Astrocyte (in vitro differentiated cells and primary cell): ENCODE results near the gene COL12A1. TPM values are rescaled to one million over a fixed set of nuclear protein-coding genes. Genes with fewer than 3 reads are reported as not detected.

ENCODE experiments used
- DNase-seq: peaks from one replicate; pipeline ENCODE4 v3.0.0-alpha.2; 2010; ENCODE audit warnings: low read depth
- FAIRE-seq: peaks from 2 replicates; lab custom pipeline; 2011; peaks lifted over from hg19 to GRCh38; lab: Jason Lieb, UNC
- H2AFZ ChIP-seq: 2 replicates; pipeline ENCODE4 v1.6.0; 2012; ENCODE audit warnings: low read depth, low read length, inconsistent platforms
- H3K27ac ChIP-seq: 2 replicates; pipeline ENCODE4 v1.5.1; 2011; ENCODE audit warnings: low read depth, low read length, inconsistent platforms
- H3K27me3 ChIP-seq: 2 replicates; pipeline ENCODE4 v1.6.0; 2011; ENCODE audit warnings: low read length, inconsistent platforms; ENCODE audit not compliant: insufficient read depth
- H3K36me3 ChIP-seq: 2 replicates; pipeline ENCODE4 v1.5.1; 2011; ENCODE audit warnings: low read length, inconsistent platforms; ENCODE audit not compliant: insufficient read depth
- H3K4me1 ChIP-seq: 2 replicates; pipeline ENCODE4 v1.5.1; 2011; ENCODE audit warnings: low read length, inconsistent platforms; ENCODE audit not compliant: insufficient read depth
- H3K4me2 ChIP-seq: 2 replicates; pipeline ENCODE4 v1.6.0; 2012; ENCODE audit warnings: low read length, inconsistent platforms
- H3K4me3 ChIP-seq: 2 replicates; pipeline ENCODE4 v1.5.1; 2011; ENCODE audit warnings: low read depth, mild to moderate bottlenecking, low read length, inconsistent platforms; ENCODE audit not compliant: insufficient read depth
- H3K79me2 ChIP-seq: 2 replicates; pipeline ENCODE4 v1.6.0; 2012; ENCODE audit warnings: mild to moderate bottlenecking, low read length, inconsistent platforms; ENCODE audit not compliant: insufficient read depth
- H3K9ac ChIP-seq: 2 replicates; pipeline ENCODE4 v1.6.0; 2012; ENCODE audit warnings: mild to moderate bottlenecking, low read length, inconsistent platforms
- H3K9me3 ChIP-seq: 2 replicates; pipeline ENCODE4 v1.5.1; 2012; ENCODE audit warnings: low read depth, mild to moderate bottlenecking, low read length, inconsistent platforms; ENCODE audit not compliant: insufficient read depth
- H4K20me1 ChIP-seq: 2 replicates; pipeline ENCODE4 v1.6.0; 2012; ENCODE audit warnings: low read length, inconsistent platforms; ENCODE audit not compliant: insufficient read depth
- H3K27ac Mint-ChIP-seq: one replicate; pipeline ENCODE4 v1.8.0; 2021; ENCODE audit warnings: mild to moderate bottlenecking, mixed read lengths; ENCODE audit not compliant: unreplicated experiment
- H3K27me3 Mint-ChIP-seq: one replicate; pipeline ENCODE4 v1.8.0; 2021; ENCODE audit warnings: low read depth, mixed read lengths; ENCODE audit not compliant: unreplicated experiment
- H3K36me3 Mint-ChIP-seq: one replicate; pipeline ENCODE4 v1.8.0; 2021; ENCODE audit warnings: low read depth, mixed read lengths; ENCODE audit not compliant: unreplicated experiment
- H3K4me1 Mint-ChIP-seq: one replicate; pipeline ENCODE4 v1.8.0; 2021; ENCODE audit warnings: low read depth, mixed read lengths; ENCODE audit not compliant: unreplicated experiment
- H3K4me3 Mint-ChIP-seq: one replicate; pipeline ENCODE4 v1.8.0; 2021; ENCODE audit warnings: mild to moderate bottlenecking, moderate library complexity, mixed read lengths; ENCODE audit not compliant: unreplicated experiment
- H3K9me3 Mint-ChIP-seq: one replicate; pipeline ENCODE4 v1.8.0; 2021; ENCODE audit warnings: mild to moderate bottlenecking, mixed read lengths; ENCODE audit not compliant: unreplicated experiment
- EZH2 ChIP-seq: IDR thresholded peaks from 2 replicates; pipeline ENCODE4 v1.6.1; 2012; ENCODE audit warnings: mild to moderate bottlenecking, low read length, inconsistent platforms; ENCODE audit not compliant: insufficient read depth
- total RNA-seq: library from RNA; stranded (reverse); gene quantifications from 2 replicates; pipeline ENCODE4 v1.2.1, GENCODE V29; 2021
- TF ChIP-seq, protein P1 (sequence below): IDR thresholded peaks from 2 replicates; pipeline ENCODE4 v1.5.1; 2011; ENCODE audit warnings: low read depth, mild to moderate bottlenecking, inconsistent platforms, low read length, moderate library complexity; ENCODE audit not compliant: insufficient read depth

COL12A1 gene
- total RNA-seq, 1 donor from 2014 or later, result 106 TPM

DNA sequence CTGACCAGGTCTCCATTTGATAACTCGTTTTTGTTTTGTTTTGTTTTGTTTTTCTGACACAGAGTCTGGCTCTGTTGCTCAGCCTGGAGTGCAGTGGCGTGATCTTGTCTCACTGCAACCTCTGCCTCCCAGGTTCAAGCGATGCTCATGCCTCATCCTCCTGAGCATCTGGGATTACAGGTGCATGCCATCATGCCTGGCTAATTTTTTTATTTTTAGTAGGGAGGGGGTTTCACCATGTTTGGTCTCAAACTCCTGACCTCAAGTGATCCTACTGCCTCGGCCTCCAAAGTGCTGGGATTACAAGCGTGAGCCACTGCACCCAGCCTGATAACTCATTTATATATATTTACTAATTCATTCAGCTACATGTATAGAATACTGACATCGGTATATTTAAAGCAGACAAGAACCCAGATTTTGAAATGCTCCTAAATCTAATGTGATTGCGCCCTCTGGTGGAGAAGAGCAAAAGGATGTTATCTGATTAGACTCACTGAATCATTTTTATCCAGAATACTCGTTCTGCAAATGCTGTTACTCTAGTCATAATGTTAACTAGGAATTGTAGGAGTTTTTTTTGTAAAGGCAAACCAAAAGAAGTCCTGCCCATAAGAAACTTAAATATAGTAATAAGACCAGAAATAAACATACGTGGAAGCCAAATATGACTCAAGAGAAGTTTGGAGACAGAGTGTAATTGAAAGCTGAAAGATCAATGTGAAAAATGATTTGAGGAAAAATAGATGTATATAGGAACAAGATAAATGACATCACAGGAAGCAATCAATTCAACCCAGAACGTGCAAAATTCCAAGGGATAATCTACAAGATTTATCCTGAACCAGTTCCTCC, 5.3 kb upstream of the COL12A1 start:
- Histone ChIP-seq H3K4me2 (no peak overlapping the region), H3K4me1 (peaks cover 23% of the 10 kb centered on the region), H3K27me3 (peaks cover 5% of the 10 kb centered on the region), H3K4me3 (no peak overlapping the region), H3K9me3 (no peaks in the 10 kb centered on the region), H4K20me1 (no peaks in the 10 kb centered on the region), H3K9ac (no peak overlapping the region), H3K27ac (no peak overlapping the region), H3K79me2 (no peaks in the 10 kb centered on the region), H2AFZ (no peak overlapping the region), H3K36me3 (no peaks in the 10 kb centered on the region)
- no peak overlapping the region for H3K4me3 Mint-ChIP-seq
- H3K27me3 Mint-ChIP-seq, result peaks cover 11% of the 10 kb centered on the region
- no peak overlapping the region for H3K27ac Mint-ChIP-seq
- DNase-seq (peak; percentile 37), FAIRE-seq (no peak)
- peaks cover 11% of the 10 kb centered on the region for H3K4me1 Mint-ChIP-seq
- H3K36me3 Mint-ChIP-seq, result no peaks in the 10 kb centered on the region
- no peaks in the 10 kb centered on the region for H3K9me3 Mint-ChIP-seq
- TF ChIP-seq EZH2, result no peak
- TF ChIP-seq, protein P1, sequence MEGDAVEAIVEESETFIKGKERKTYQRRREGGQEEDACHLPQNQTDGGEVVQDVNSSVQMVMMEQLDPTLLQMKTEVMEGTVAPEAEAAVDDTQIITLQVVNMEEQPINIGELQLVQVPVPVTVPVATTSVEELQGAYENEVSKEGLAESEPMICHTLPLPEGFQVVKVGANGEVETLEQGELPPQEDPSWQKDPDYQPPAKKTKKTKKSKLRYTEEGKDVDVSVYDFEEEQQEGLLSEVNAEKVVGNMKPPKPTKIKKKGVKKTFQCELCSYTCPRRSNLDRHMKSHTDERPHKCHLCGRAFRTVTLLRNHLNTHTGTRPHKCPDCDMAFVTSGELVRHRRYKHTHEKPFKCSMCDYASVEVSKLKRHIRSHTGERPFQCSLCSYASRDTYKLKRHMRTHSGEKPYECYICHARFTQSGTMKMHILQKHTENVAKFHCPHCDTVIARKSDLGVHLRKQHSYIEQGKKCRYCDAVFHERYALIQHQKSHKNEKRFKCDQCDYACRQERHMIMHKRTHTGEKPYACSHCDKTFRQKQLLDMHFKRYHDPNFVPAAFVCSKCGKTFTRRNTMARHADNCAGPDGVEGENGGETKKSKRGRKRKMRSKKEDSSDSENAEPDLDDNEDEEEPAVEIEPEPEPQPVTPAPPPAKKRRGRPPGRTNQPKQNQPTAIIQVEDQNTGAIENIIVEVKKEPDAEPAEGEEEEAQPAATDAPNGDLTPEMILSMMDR, result peak; percentile 81

DNA sequence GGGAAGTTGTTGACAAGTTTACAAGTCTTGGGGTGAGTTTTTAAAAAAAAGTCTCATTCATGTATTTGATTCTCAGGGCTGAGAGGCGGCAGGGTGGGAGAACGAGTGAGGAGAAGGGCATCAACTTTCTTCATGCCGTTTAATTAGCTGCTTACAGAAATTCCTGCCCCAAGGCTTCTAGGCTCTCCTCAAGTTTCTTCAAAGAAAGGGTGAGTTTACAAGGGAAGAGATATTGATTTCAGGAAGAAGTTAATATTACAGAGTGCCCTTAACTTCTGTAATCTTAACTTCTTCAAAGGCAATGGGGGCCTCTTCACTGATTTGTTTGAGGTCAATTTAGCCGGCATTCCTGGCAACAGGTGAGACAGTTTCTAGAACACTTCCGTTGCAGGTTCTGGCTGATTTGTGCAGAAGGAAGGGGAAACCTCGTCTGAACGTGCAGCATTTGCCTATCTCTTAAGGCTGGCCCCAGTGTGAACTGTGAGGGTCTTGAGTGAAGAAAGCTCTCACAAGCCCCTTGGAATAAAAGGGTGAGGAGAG, 3.4 kb upstream of the COL12A1 start:
- Histone ChIP-seq H2AFZ (no peak overlapping the region), H3K36me3 (no peaks in the 10 kb centered on the region), H3K79me2 (peaks cover 10% of the 10 kb centered on the region), H3K4me2 (peak overlapping the region; percentile 92), H3K4me3 (no peak overlapping the region), H3K9me3 (no peaks in the 10 kb centered on the region), H4K20me1 (peaks cover 8% of the 10 kb centered on the region), H3K27me3 (peaks cover 5% of the 10 kb centered on the region), H3K27ac (no peak overlapping the region), H3K4me1 (peaks cover 23% of the 10 kb centered on the region), H3K9ac (no peak overlapping the region)
- Mint-ChIP-seq H3K4me3 (no peak overlapping the region), H3K27ac (no peak overlapping the region), H3K36me3 (no peaks in the 10 kb centered on the region), H3K27me3 (peaks cover 11% of the 10 kb centered on the region), H3K4me1 (peaks cover 14% of the 10 kb centered on the region), H3K9me3 (no peaks in the 10 kb centered on the region)
- FAIRE-seq (no peak), DNase-seq (no peak)
- TF ChIP-seq EZH2, result no peak

DNA sequence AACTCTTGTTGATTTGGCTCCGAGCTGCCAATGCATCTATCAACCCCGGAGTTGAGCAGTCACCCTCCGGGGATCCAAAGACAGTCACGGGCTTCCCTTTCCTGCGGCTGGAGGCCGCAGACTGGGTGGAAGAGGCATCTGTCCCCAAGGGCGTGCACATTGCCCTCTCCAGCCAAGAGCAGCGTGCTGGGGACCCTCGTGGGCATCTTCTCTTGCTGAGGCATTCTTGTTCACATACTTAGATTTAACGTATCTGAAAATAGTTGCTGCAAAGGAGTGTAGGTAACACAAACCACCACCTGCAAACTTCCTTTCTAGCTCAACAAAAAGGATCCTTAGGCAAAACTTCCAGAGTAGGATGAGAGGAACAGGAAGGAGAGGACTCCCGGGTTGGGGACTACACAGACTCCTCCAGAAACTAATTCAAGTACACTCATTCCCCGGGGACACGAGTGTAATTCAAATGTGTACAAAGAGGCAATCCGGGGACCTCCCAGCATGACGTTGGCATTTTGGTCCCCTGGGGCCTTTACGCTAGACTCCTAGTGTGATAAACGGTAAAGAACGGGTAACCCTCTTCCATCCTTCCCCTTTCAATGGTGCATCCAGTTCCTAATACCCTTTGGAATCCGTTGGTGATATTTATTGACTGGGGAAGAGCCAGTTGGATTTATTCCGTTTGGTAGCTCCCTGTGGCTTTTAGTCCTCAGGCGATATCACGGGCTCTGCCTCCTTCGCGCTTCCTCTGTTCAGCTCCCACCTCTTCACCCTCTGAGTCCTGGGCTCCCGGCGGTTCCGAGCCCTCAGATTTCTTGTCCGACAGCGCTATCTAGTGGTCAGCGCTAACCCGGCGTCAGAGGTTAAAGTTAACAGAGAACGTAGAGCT, 2.7 kb upstream of the COL12A1 start:
- Histone ChIP-seq H3K27ac (no peak overlapping the region), H3K36me3 (no peaks in the 10 kb centered on the region), H3K4me2 (peak overlapping the region; percentile 92), H2AFZ (peak overlapping the region; percentile 49), H3K9me3 (no peaks in the 10 kb centered on the region), H3K27me3 (peaks cover 5% of the 10 kb centered on the region), H3K4me3 (peak overlapping the region; percentile 2), H4K20me1 (peaks cover 13% of the 10 kb centered on the region), H3K4me1 (peaks cover 29% of the 10 kb centered on the region), H3K9ac (peak overlapping the region; percentile 51), H3K79me2 (peaks cover 17% of the 10 kb centered on the region)
- Mint-ChIP-seq H3K4me3 (peak overlapping the region; percentile 68), H3K27ac (no peak overlapping the region), H3K4me1 (peaks cover 14% of the 10 kb centered on the region), H3K36me3 (no peaks in the 10 kb centered on the region), H3K27me3 (peaks cover 11% of the 10 kb centered on the region), H3K9me3 (no peaks in the 10 kb centered on the region)
- TF ChIP-seq EZH2, result no peak
- TF ChIP-seq, protein P1, result peak; percentile 88
- peak; percentile 46 for DNase-seq
- no peak for FAIRE-seq
